HG03575 (cell line): ENCODE measurements around the gene EFEMP1.

Source experiments
- ATAC-seq: cut with Tn5 transposase; IDR thresholded peaks from one replicate; pipeline ENCODE4 v1.9.1; 2021; ENCODE audit not compliant: unreplicated experiment, insufficient number of reproducible peaks, low FRiP score; ENCODE audit errors: extremely low read depth

The EFEMP1 gene

DNA sequence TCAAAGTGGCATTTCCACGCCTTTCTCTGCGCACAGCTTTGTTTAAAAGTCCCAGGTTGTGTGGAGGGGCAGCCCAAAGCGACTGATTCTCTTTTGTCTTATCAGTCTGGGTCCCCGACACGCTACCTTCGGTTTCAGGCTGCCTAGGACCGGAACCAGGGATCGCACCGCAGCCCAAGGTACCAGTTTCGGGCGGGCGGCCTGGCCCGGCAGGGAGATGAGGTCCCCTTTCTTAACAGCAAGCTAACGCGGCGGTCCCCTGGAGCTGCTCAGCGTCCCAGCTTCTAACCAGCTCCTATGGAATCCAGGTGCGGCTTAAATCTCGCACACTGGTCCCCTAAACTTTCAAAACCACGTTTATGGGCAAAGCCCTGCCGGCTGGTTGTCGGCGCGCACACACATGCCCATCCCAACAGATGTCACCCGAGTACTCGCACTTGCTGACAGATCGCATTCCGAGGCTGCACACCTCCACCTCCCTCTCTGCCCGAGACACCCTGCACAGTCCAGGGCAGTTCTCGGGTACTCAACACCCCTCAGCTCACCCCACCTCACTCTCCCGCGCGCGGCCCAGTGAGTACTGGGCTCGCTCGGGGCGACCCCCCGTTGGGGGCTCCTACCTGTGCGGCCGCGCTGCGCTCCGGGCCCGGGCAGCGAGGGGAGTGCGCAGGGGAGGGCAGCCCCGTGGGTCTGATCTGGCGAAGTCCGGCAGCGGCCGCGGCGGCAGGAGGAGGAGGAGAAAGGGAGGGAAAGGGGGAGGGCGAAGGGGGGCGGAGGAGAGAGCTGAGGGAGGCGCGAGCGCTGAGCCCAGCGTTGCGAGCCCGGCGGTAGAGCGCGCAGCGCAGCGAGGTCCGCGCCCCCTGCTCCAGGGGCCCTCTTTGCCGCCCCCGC, at the start of gene EFEMP1:
Gene EFEMP1, minus strand, starts transcription at position 692 of the 891 bp plus-strand sequence. CDS start 1,342 bp downstream, outside the sequence.
- no peak for ATAC-seq

DNA sequence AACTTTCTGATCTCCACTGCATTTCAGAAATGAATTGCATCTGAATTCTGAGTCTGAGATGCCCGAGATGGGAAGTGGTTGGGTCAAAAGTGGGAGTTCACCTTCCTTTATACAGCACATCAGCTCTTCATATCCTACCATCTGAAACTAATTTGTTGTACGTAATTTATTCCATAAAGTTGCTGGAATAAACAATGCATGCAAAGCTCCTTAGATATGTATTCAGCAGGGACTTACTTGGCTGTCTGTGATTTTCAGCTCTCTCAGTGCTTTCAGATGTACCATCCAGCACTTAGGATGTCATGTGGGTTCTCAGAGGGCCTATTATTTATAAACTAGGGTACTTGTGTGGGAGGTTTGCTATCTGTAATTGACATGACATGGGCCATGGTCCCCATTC, 46.9 kb upstream of the EFEMP1 start:
- ATAC-seq = no peak

DNA sequence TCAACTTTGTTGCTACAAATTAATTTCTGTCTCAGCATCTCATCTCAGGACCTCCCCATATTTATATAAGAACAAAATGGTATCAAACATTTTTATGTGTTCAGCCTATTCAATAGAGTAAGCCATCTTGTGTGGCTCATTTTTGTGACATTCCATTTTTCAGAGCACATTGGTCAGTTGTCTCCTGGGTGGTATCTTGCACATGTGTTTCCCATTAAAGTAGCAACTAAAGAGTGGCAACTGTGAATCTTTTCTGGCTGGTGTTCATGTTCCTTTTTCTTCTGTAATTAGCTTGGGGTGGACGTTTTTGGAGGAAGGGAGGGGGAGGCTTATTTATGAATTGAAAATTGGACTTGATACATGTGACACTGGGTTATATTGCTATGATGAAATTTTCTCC, 45.4 kb upstream of the EFEMP1 start:
- no peak for ATAC-seq

DNA sequence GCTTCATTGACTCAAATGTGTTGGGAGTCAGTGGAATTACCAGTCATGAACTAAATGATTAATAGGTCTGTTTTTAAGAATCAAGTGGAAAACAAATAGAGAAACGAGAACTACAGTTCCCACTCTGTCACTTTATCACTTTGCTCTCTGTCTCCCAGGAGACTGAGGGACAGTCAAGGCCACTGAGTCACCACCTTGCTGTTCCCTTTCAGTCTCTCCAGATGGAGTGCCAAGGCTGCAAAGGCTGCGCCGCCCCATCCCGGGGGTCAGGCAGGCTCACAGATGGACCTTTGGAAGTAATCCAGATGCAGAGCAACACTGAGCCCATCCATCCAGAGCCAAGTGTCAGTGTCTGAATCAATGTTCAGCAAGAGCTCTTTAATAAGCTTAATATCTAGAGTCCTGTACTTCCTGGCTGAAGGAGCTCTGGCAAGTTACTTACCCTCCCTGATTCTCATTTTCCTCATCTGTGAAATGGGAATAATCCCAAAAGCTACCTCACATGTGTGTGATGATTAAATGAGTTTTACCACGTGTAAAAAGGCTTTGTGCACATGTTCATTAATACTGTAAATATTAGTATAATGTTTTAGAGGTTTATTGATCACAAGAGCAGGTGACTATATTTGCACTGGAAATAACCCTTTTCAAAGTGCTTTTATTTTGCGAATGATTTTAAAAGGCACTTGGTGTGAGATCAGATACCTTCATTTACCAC, 43.0 kb upstream of the EFEMP1 start:
- no peak for ATAC-seq

GRCh38 chr2:55965966-55966365, 42.4 kb upstream of the EFEMP1 start:
- ATAC-seq = no peak

DNA sequence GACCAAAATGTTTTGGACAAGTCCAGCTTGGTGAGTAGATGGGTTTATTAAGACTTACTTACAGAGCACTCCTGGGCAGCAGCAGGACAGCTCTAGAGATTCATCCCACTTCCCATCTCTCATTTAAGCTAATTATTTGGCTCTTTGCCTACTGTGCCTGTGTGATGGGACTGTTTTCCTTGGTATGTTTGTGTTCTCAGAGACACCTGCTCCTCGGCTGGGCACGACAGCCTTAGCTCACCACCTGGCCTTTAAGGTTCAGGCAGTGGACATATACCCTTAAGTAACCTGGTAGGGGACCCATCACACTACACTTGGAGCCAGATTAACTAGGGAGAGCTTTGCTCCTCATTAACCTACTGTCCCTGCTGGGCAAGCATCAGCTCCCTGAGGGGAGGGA, 41.7 kb upstream of the EFEMP1 start:
- ATAC-seq = no peak

- no peak for ATAC-seq
Observed at GRCh38 chr2:55962915-55963314, 39.3 kb upstream of the EFEMP1 start.

- ATAC-seq = no peak
Observed at GRCh38 chr2:55961318-55961911, 37.8 kb upstream of the EFEMP1 start.

DNA sequence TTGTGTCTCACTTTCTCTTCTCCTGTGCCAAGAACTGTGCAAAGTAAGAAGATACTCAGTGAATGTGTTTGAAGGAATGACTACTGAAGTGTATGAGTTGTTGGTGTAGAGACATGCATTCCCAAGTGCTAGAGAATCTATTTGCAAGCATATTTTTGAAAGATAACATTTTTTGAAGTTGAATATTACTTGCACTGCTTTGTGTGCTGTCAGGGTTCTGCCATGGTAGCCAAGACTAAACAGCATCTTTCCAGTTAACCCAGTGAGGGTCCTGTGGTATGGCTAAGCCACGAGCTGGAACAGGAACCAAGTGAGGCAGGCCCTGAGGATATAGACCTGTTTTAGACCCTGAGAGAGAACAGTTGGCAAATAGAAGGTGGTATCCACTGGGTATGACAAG, 35.2 kb upstream of the EFEMP1 start:
- no peak for ATAC-seq

GRCh38 chr2:55957142-55957541, 33.6 kb upstream of the EFEMP1 start:
- no peak for ATAC-seq

DNA sequence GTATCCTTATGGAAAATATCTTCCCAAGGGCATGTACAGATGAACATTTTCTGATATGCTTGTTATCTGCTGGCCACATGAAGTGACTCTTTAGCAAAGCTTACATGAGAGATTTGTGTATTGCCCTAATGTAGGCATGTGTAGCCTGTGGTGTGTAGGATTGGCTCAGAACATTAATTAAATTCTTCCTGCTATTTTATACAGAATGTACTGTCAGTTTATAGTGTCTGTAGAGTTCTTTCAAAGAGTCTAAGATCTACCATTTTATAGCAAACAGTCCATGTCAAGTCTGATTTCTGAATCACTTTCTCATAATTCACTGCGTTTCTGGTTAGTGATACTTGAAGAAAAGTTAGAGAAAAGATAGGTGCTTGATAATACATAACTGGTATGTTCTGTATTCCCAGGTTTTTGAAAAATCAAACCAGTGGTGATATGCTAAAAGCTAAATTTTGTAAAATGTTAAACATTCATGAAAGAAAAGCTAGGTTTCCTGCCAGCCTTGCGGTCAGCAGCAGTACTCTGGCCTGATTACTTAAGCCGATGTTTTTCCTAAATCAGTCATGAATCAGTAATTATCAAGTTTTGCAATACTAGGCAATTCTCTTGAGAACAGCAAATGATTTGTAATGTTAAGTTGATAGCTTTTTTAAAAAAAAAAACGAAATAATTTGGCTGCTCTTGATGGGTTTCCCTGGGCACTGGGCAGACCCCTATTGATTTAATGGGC, 30.9 kb upstream of the EFEMP1 start:
- no peak for ATAC-seq

DNA sequence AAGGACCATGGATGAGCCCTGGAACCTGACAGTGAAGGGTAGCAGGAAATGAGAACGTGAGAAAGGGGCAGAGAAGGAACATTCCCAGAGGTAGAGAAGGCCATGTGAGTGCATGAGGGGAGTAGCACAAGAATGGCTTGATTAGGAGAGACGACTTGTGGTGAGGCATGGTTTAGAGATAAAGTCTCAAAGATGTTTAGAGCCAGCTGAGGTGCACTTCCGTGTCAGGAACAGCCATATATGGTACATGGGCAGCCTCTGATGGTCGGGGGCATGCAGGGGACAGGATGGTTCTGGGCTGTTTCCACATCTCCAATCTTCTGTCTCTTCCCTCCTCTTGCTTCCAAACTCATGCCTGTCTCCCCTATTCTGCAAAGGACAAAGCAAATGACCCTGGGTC, 28.8 kb upstream of the EFEMP1 start:
- ATAC-seq = no peak

- no peak for ATAC-seq
Observed at GRCh38 chr2:55951533-55951932, 28.0 kb upstream of the EFEMP1 start.

- ATAC-seq = no peak
Observed at GRCh38 chr2:55949613-55950012, 26.0 kb upstream of the EFEMP1 start.

DNA sequence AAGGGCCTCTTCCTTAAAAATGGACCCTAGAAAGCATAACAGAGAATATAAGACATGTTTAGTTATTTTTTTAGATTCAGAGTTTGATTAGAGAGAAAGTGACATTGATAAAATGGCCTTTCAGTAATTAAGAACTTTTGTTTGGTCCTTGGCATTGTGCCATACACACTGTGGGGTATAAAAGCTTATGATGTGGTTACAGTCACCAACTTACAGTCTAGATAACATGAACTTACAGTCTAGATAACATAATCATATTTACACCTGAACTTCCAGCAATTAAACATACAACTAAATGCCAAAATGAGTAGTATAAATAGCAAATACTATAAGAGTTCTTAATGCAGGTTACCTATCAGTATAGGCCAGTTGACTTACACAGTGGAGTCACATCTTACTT, 25.6 kb upstream of the EFEMP1 start:
- no peak for ATAC-seq

- ATAC-seq = no peak
Observed at GRCh38 chr2:55948176-55948923, 24.8 kb upstream of the EFEMP1 start.

- ATAC-seq = no peak
Observed at GRCh38 chr2:55947752-55948151, 24.2 kb upstream of the EFEMP1 start.

DNA sequence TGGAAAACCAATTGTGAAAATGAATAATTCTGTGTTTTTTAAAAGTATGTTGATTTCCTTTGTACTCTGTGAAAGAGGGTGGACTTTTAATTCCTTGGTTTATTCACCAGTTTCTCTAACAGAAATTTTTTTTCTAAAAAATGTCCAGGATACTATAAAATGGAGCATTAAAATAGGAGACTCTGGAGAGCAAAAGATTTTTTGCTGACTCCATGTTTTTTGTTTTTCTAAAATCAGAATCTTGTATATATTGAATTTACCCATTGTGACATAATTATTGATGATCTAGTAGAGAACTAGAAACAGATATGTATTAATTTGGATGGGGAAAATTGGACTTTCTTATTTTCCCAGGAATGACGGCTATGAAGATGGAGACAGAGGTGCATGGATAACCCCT, 23.2 kb upstream of the EFEMP1 start:
- ATAC-seq = no peak

- no peak for ATAC-seq
Observed at GRCh38 chr2:55943466-55943865, 19.9 kb upstream of the EFEMP1 start.
